NCI-H345 treated with DMSO at 0.1 percent for 48 hours (cell line): ENCODE data around the gene ADCY2.

Experiments used
- DNase-seq: peaks from one replicate; lab custom pipeline; 2025; ENCODE audit not compliant: unreplicated experiment; lab: John Stamatoyannopoulos, UW

The ADCY2 gene

GRCh38 chr5:7501061-7501460 is 105.1 kb downstream of the ADCY2 start:
- no peak for DNase-seq

GRCh38 chr5:7503564-7503963 is 107.6 kb downstream of the ADCY2 start:
- no peak for DNase-seq

GRCh38 chr5:7515284-7515914 is 119.5 kb downstream of the ADCY2 start:
- no peak for DNase-seq

- no peak for DNase-seq
These were observed 120.3 kb downstream of the ADCY2 start for GRCh38 chr5:7516253-7516652.

GRCh38 chr5:7517006-7517405 is 121.1 kb downstream of the ADCY2 start:
- no peak for DNase-seq

GRCh38 chr5:7518947-7519560 is 123.1 kb downstream of the ADCY2 start:
- peak; percentile 96 for DNase-seq

- DNase-seq, result no peak
These were observed 123.6 kb downstream of the ADCY2 start for GRCh38 chr5:7519564-7519963.

GRCh38 chr5:7529880-7530279 is 133.9 kb downstream of the ADCY2 start:
- DNase-seq, result no peak

GRCh38 chr5:7533941-7534340 is 138.0 kb downstream of the ADCY2 start:
- no peak for DNase-seq

GRCh38 chr5:7534505-7534904 is 138.6 kb downstream of the ADCY2 start:
- no peak for DNase-seq

- no peak for DNase-seq
These were observed 141.6 kb downstream of the ADCY2 start for GRCh38 chr5:7537573-7537972.

- DNase-seq, result no peak
These were observed 143.6 kb downstream of the ADCY2 start for GRCh38 chr5:7539571-7539970.

GRCh38 chr5:7540736-7541485 is 145.0 kb downstream of the ADCY2 start:
- DNase-seq, result no peak

- DNase-seq, result no peak
These were observed 146.0 kb downstream of the ADCY2 start for GRCh38 chr5:7541898-7542297.

- DNase-seq, result no peak
These were observed 150.6 kb downstream of the ADCY2 start for GRCh38 chr5:7546555-7546954.

- peak; percentile 55 for DNase-seq
These were observed 152.7 kb downstream of the ADCY2 start for GRCh38 chr5:7548596-7548995.

- DNase-seq, result no peak
These were observed 169.6 kb downstream of the ADCY2 start for GRCh38 chr5:7565559-7565958.

GRCh38 chr5:7576023-7576715 is 180.2 kb downstream of the ADCY2 start:
- no peak for DNase-seq

GRCh38 chr5:7577381-7577780 is 181.4 kb downstream of the ADCY2 start:
- DNase-seq, result no peak

GRCh38 chr5:7578071-7578470 is 182.1 kb downstream of the ADCY2 start:
- no peak for DNase-seq

GRCh38 chr5:7584749-7585148 is 188.8 kb downstream of the ADCY2 start:
- no peak for DNase-seq

- DNase-seq, result no peak
These were observed 189.9 kb downstream of the ADCY2 start for GRCh38 chr5:7585807-7586206.
